ENCODE results near the gene MAGI2. TPM values are rescaled to one million over a fixed set of nuclear protein-coding genes. Genes with fewer than 3 reads are reported as not detected.

MAGI2 gene
- total and polyA plus RNA-seq, 4 donors, result 3.7 to 25.5 (median 11.6) TPM

- H3K9me3 ChIP-seq (ENCODE audit: control insufficient read depth, low read length), result peaks cover 1% of the 10 kb centered on the region
- no peak overlapping the region for H3K4me3 ChIP-seq (ENCODE audit: low read length in 2 of 2)
- WGBS, 2 donors, result 86 to 88% methylated on average over 2 of the region's 2 CpGs
- intact Hi-C loops (cut with DNase I), result no loop called here
- H3K36me3 ChIP-seq (ENCODE audit: control insufficient read depth in 1 of 2, insufficient read depth in 2 of 2, low read length in 1 of 2), result no peaks in the 10 kb centered on the region
- H3K4me1 ChIP-seq (ENCODE audit: control insufficient read depth in 1 of 2, insufficient read depth in 2 of 2, low read length in 2 of 2), result no peaks in the 10 kb centered on the region
- no peak for DNase-seq
- H3K27me3 ChIP-seq (ENCODE audit: control insufficient read depth in 1 of 2, insufficient read depth in 2 of 2, low read length in 1 of 2), result no peaks in the 10 kb centered on the region
- no peak for ATAC-seq (ENCODE audit: low FRiP score)
- H3K27ac ChIP-seq (ENCODE audit: low read depth in 1 of 2, low read length in 2 of 2), result no peak overlapping the region
These were observed 232.3 kb downstream of the MAGI2 start for GRCh38 chr7:79221211-79221610.

- ATAC-seq (ENCODE audit: low FRiP score), result no peak
- H3K4me3 ChIP-seq (ENCODE audit: low read length in 2 of 2), result no peak overlapping the region
- H3K4me1 ChIP-seq (ENCODE audit: control insufficient read depth in 1 of 2, insufficient read depth in 2 of 2, low read length in 2 of 2), result no peaks in the 10 kb centered on the region
- peaks cover 1% of the 10 kb centered on the region for H3K9me3 ChIP-seq (ENCODE audit: control insufficient read depth, low read length)
- H3K36me3 ChIP-seq (ENCODE audit: control insufficient read depth in 1 of 2, insufficient read depth in 2 of 2, low read length in 1 of 2), result no peaks in the 10 kb centered on the region
- intact Hi-C loops (cut with DNase I), result no loop called here
- no peak overlapping the region for H3K27ac ChIP-seq (ENCODE audit: low read depth in 1 of 2, low read length in 2 of 2)
- no peaks in the 10 kb centered on the region for H3K27me3 ChIP-seq (ENCODE audit: control insufficient read depth in 1 of 2, insufficient read depth in 2 of 2, low read length in 1 of 2)
- no peak for DNase-seq
- 72 to 81% methylated on average over 5 of the region's 5 CpGs for WGBS, 2 donors
These were observed 235.4 kb downstream of the MAGI2 start for GRCh38 chr7:79217976-79218626.

- no peaks in the 10 kb centered on the region for H3K36me3 ChIP-seq (ENCODE audit: control insufficient read depth in 1 of 2, insufficient read depth in 2 of 2, low read length in 1 of 2)
- no peak overlapping the region for H3K27ac ChIP-seq (ENCODE audit: low read depth in 1 of 2, low read length in 2 of 2)
- no peaks in the 10 kb centered on the region for H3K27me3 ChIP-seq (ENCODE audit: control insufficient read depth in 1 of 2, insufficient read depth in 2 of 2, low read length in 1 of 2)
- H3K4me1 ChIP-seq (ENCODE audit: control insufficient read depth in 1 of 2, insufficient read depth in 2 of 2, low read length in 2 of 2), result no peaks in the 10 kb centered on the region
- intact Hi-C loops (cut with DNase I), result no loop called here
- ATAC-seq (ENCODE audit: low FRiP score), result no peak
- no peak overlapping the region for H3K4me3 ChIP-seq (ENCODE audit: low read length in 2 of 2)
- H3K9me3 ChIP-seq (ENCODE audit: control insufficient read depth, low read length), result peaks cover 1% of the 10 kb centered on the region
- DNase-seq, result no peak
These were observed 236.0 kb downstream of the MAGI2 start for GRCh38 chr7:79217468-79217867.

GRCh38 chr7:79216236-79216635 is 237.2 kb downstream of the MAGI2 start:
- Histone ChIP-seq H3K27ac (ENCODE audit: low read depth in 1 of 2, low read length in 2 of 2) (no peak overlapping the region), H3K27me3 (ENCODE audit: control insufficient read depth in 1 of 2, insufficient read depth in 2 of 2, low read length in 1 of 2) (no peaks in the 10 kb centered on the region), H3K9me3 (ENCODE audit: control insufficient read depth, low read length) (peaks cover 1% of the 10 kb centered on the region), H3K4me1 (ENCODE audit: control insufficient read depth in 1 of 2, insufficient read depth in 2 of 2, low read length in 2 of 2) (no peaks in the 10 kb centered on the region), H3K36me3 (ENCODE audit: control insufficient read depth in 1 of 2, insufficient read depth in 2 of 2, low read length in 1 of 2) (no peaks in the 10 kb centered on the region), H3K4me3 (ENCODE audit: low read length in 2 of 2) (no peak overlapping the region)
- intact Hi-C loops (cut with DNase I), result no loop called here
- DNase-seq, result no peak
- WGBS, 2 donors, result 60 to 66% methylated on average over 4 of the region's 4 CpGs
- ATAC-seq (ENCODE audit: low FRiP score), result no peak

GRCh38 chr7:79212334-79212733 is 241.1 kb downstream of the MAGI2 start:
- Histone ChIP-seq H3K9me3 (ENCODE audit: control insufficient read depth, low read length) (peaks cover 1% of the 10 kb centered on the region), H3K4me1 (ENCODE audit: control insufficient read depth in 1 of 2, insufficient read depth in 2 of 2, low read length in 2 of 2) (no peaks in the 10 kb centered on the region), H3K27ac (ENCODE audit: low read depth in 1 of 2, low read length in 2 of 2) (no peak overlapping the region), H3K27me3 (ENCODE audit: control insufficient read depth in 1 of 2, insufficient read depth in 2 of 2, low read length in 1 of 2) (no peaks in the 10 kb centered on the region), H3K4me3 (ENCODE audit: low read length in 2 of 2) (no peak overlapping the region), H3K36me3 (ENCODE audit: control insufficient read depth in 1 of 2, insufficient read depth in 2 of 2, low read length in 1 of 2) (no peaks in the 10 kb centered on the region)
- DNase-seq, result no peak
- intact Hi-C loops (cut with DNase I), result no loop called here
- 90% methylated on average over 1 of the region's 1 CpG for WGBS, 2 donors
- no peak for ATAC-seq (ENCODE audit: low FRiP score)

- WGBS, 2 donors, result 95% methylated on average over 2 of the region's 2 CpGs
- intact Hi-C loops (cut with DNase I), result no loop called here
- ATAC-seq (ENCODE audit: low FRiP score), result no peak
These were observed 241.7 kb downstream of the MAGI2 start for GRCh38 chr7:79211724-79212123.

GRCh38 chr7:79199961-79200360 is 253.5 kb downstream of the MAGI2 start:
- H3K9me3 ChIP-seq (ENCODE audit: control insufficient read depth, low read length), result peaks cover 2% of the 10 kb centered on the region
- no peak overlapping the region for H3K4me3 ChIP-seq (ENCODE audit: low read length in 2 of 2)
- no peaks in the 10 kb centered on the region for H3K4me1 ChIP-seq (ENCODE audit: control insufficient read depth in 1 of 2, insufficient read depth in 2 of 2, low read length in 2 of 2)
- no peaks in the 10 kb centered on the region for H3K36me3 ChIP-seq (ENCODE audit: control insufficient read depth in 1 of 2, insufficient read depth in 2 of 2, low read length in 1 of 2)
- intact Hi-C loops (cut with DNase I), result no loop called here
- 87 to 90% methylated on average over 2 of the region's 2 CpGs for WGBS, 2 donors
- DNase-seq, result no peak
- no peak for ATAC-seq (ENCODE audit: low FRiP score)
- H3K27me3 ChIP-seq (ENCODE audit: control insufficient read depth in 1 of 2, insufficient read depth in 2 of 2, low read length in 1 of 2), result no peaks in the 10 kb centered on the region
- no peak overlapping the region for H3K27ac ChIP-seq (ENCODE audit: low read depth in 1 of 2, low read length in 2 of 2)

More at GRCh38 chr7:79211724-79212123, 241.7 kb downstream of the MAGI2 start:
- no peak for DNase-seq
- no peaks in the 10 kb centered on the region for H3K36me3 ChIP-seq (ENCODE audit: control insufficient read depth in 1 of 2, insufficient read depth in 2 of 2, low read length in 1 of 2)
- no peak overlapping the region for H3K4me3 ChIP-seq (ENCODE audit: low read length in 2 of 2)
- no peaks in the 10 kb centered on the region for H3K4me1 ChIP-seq (ENCODE audit: control insufficient read depth in 1 of 2, insufficient read depth in 2 of 2, low read length in 2 of 2)
- H3K27me3 ChIP-seq (ENCODE audit: control insufficient read depth in 1 of 2, insufficient read depth in 2 of 2, low read length in 1 of 2), result no peaks in the 10 kb centered on the region
- no peak overlapping the region for H3K27ac ChIP-seq (ENCODE audit: low read depth in 1 of 2, low read length in 2 of 2)
- peaks cover 1% of the 10 kb centered on the region for H3K9me3 ChIP-seq (ENCODE audit: control insufficient read depth, low read length)

GRCh38 chr7:79199266-79199665 is 254.2 kb downstream of the MAGI2 start:
- Histone ChIP-seq H3K27ac (ENCODE audit: low read depth in 1 of 2, low read length in 2 of 2) (no peak overlapping the region), H3K36me3 (ENCODE audit: control insufficient read depth in 1 of 2, insufficient read depth in 2 of 2, low read length in 1 of 2) (no peaks in the 10 kb centered on the region), H3K27me3 (ENCODE audit: control insufficient read depth in 1 of 2, insufficient read depth in 2 of 2, low read length in 1 of 2) (no peaks in the 10 kb centered on the region), H3K4me3 (ENCODE audit: low read length in 2 of 2) (no peak overlapping the region), H3K4me1 (ENCODE audit: control insufficient read depth in 1 of 2, insufficient read depth in 2 of 2, low read length in 2 of 2) (no peaks in the 10 kb centered on the region), H3K9me3 (ENCODE audit: control insufficient read depth, low read length) (peaks cover 2% of the 10 kb centered on the region)
- no peak for DNase-seq
- intact Hi-C loops (cut with DNase I), result no loop called here
- no peak for ATAC-seq (ENCODE audit: low FRiP score)
- 84 to 88% methylated on average over 6 of the region's 6 CpGs for WGBS, 2 donors

- no peaks in the 10 kb centered on the region for H3K36me3 ChIP-seq (ENCODE audit: control insufficient read depth in 1 of 2, insufficient read depth in 2 of 2, low read length in 1 of 2)
- DNase-seq, result no peak
- H3K4me3 ChIP-seq (ENCODE audit: low read length in 2 of 2), result no peak overlapping the region
- H3K4me1 ChIP-seq (ENCODE audit: control insufficient read depth in 1 of 2, insufficient read depth in 2 of 2, low read length in 2 of 2), result no peaks in the 10 kb centered on the region
- no peaks in the 10 kb centered on the region for H3K27me3 ChIP-seq (ENCODE audit: control insufficient read depth in 1 of 2, insufficient read depth in 2 of 2, low read length in 1 of 2)
- no peaks in the 10 kb centered on the region for H3K9me3 ChIP-seq (ENCODE audit: control insufficient read depth, low read length)
- H3K27ac ChIP-seq (ENCODE audit: low read depth in 1 of 2, low read length in 2 of 2), result no peak overlapping the region
- 91 to 95% methylated on average over 2 of the region's 2 CpGs for WGBS, 2 donors
- ATAC-seq (ENCODE audit: low FRiP score), result no peak
- intact Hi-C loops (cut with DNase I), result no loop called here
These were observed 267.9 kb downstream of the MAGI2 start for GRCh38 chr7:79185605-79186004.
